ENCODE results near the gene WDR18.

DNA sequence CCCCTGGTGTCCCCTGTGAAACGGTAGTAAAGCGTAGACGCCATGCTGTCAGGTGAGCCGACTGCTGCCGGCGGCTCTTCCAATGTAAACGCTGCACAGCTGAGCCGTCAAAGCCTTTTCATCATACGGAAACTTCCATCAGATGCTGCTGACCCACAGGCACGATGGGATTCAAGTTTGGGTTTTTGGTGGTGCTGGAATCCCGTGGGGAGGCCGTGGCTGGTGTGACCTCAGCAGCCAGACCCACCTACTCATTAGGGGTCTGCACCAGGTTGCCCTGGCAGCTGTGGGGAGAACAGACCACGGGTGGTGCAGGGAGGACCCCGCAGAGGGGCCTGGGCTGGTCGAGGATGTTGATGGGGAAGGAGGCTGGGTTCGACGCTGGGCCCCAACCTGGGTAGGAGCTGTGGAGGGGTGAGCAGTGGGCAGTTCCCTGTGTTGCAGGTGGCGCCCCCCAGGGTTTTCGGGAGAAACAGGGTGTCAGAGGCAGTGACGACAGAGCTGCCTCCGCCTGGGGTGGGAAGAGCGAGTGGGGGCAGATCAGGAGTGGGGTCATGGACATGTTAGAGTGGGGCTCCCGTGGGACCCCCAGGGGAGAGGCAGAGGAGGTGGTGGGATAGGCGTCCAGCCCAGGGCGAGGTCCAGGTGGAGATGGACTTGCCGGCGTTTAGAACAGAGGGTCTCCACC, 22.7 kb downstream of the WDR18 start:
- TF ChIP-seq, protein P1, sequence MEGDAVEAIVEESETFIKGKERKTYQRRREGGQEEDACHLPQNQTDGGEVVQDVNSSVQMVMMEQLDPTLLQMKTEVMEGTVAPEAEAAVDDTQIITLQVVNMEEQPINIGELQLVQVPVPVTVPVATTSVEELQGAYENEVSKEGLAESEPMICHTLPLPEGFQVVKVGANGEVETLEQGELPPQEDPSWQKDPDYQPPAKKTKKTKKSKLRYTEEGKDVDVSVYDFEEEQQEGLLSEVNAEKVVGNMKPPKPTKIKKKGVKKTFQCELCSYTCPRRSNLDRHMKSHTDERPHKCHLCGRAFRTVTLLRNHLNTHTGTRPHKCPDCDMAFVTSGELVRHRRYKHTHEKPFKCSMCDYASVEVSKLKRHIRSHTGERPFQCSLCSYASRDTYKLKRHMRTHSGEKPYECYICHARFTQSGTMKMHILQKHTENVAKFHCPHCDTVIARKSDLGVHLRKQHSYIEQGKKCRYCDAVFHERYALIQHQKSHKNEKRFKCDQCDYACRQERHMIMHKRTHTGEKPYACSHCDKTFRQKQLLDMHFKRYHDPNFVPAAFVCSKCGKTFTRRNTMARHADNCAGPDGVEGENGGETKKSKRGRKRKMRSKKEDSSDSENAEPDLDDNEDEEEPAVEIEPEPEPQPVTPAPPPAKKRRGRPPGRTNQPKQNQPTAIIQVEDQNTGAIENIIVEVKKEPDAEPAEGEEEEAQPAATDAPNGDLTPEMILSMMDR (conservative IDR thresholded peaks at IDR 0.05 in 1 of 2, IDR thresholded peaks at IDR 0.05 in 1 of 2; ENCODE audit: low read depth in 1 of 2, low read length in 2 of 2) = no peak
- no peak for TF ChIP-seq EZH2 (IDR thresholded peaks at IDR 0.05; ENCODE audit: low read length, missing control alignments)

All from fibroblast of lung (primary cell).